HPDE6-E6E7 (cell line): ENCODE data around the gene HTR2C.
"Not testable (repeated sequence)": the region's sequence is repeated elsewhere in the genome, so short reads cannot be mapped to it uniquely, and the experiment has no call there.

Experiments used
- DNase-seq: peaks from one replicate; pipeline ENCODE4 v3.0.0; 2011; ENCODE audit warnings: missing footprints; ENCODE audit errors: extremely low spot score

The HTR2C gene

DNA sequence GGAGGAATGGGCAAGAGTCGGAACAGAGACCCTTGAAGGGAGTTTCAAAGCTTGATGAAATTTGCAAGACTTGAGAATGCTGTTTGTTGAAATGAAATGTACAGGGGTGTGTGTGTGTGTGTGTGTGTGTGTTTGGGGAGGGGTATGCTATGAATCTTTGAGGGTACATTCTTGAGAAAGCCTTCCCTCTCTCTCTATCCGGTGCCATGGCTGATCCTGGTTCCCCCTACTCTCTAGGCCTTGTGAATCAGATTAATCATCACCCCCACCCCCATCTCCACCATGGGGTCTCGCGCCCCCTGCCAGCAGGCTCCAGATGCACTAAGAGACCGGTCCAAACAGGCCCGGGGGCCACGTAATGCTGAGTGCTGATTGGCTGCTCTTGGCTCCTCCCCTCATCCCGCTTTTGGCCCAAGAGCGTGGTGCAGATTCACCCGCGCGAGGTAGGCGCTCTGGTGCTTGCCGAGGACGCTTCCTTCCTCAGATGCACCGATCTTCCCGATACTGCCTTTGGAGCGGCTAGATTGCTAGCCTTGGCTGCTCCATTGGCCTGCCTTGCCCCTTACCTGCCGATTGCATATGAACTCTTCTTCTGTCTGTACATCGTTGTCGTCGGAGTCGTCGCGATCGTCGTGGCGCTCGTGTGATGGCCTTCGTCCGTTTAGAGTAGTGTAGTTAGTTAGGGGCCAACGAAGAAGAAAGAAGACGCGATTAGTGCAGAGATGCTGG is at the start of gene HTR2C:
Gene HTR2C, plus strand, starts transcription at position 441 of the 729 bp plus-strand sequence. CDS start 142,851 bp downstream, outside the sequence.
- no peak for DNase-seq

DNA sequence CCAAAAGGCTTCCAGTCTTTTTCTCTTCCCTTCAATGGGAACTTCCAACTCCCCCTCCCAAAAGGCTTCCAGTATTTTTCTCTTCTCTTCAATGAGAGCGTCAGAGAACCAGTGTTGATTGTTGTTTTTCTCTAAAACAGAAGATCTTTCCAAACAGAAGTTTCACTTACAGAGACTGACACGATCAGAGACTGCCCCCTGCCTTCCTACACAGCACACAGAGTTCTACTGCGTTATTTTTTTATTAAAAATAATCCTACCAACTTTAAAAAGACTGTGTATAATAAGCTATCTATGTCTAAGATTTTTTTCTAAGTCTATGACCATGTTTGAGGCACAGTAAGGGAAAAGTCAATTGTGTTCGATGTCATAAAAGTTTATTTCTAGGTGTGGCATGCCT is 3.5 kb upstream of the HTR2C start:
- DNase-seq, result no peak

DNA sequence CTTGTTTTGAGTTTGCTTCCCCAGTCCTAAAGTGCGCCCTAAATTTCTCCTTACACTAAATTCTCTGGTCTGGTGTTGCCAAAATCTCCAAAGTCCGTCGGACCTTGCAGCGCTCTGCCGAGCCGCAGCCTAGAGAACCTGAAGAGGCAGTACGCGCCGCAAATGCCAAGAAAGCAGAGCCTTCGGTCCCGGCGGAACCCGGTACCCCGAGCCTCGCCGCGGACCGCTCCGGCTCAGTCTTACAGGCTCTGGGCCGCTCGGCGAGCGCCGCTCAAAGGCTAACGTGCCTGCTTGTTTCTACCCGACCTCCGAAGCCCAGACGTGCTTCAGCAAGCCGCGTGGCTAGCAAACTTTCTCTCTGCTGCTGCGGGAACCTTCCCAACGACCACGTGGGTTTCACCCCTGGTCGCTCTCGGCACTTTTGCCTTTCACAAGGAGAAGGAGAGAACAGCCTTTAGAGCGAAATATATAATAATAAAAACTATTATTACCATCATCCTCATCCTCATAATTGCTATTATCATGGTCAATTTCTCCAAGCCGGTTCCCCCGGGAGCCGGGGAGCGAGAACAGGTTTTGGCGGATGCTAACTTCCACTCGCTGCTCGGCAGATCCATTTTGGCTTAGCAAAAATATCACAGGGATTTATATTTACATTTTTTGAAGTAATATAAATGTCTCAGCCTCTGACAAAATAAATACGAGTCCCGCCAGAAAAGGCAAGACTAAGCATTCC is 2.2 kb upstream of the HTR2C start:
- DNase-seq, result no peak

DNA sequence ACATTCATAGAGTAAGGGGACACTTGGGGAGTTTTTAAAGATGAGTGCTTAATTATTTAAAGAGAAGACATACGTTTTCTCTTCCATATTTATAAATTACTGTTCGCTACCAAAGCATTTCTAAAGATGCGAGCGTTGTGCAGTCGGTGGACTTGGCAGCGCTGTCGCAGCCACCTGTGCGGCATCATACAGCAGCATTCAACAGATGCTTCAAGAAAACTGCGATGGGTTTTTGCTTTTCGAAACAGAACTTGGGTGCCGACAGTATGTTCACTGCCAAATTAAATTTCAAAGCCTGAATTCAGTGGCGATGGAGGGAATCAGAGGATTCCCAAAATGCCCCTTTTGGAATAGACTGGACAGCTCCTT is 1.6 kb upstream of the HTR2C start:
- DNase-seq, result no peak

DNA sequence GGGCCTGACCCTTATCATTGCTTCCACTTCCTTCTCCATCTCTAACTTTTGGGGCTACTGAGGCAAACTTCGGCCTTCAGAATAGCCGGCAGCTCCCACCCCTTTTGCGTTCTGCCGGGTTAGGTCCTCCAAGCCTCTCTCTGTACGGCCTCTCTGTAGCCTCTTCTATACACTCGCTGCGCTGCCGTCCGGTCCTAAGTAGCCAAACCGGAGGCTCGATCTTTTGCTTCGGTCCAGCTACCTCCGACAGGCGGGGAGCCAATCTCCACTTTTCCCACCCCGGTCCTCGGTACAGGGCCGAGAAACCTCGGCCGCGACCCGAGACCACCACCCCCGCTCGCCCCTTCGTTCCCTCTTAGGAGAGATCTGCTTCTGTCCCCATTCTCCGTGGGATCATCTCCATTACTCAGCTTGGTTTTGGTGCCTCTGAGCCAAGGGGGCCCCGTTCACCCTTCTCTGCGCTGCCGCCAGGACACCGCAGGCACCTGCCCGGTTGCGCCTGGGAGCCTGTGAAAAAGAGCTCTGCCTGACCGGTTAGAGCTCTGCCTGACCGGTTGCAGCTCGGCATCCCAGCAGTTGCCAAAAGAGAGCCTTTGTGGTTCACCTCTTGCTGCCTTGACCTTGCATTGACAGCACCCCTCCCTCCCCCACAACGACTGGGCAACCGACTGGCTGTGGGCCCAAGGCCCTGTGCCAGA is 1.0 kb upstream of the HTR2C start:
- no peak for DNase-seq

DNA sequence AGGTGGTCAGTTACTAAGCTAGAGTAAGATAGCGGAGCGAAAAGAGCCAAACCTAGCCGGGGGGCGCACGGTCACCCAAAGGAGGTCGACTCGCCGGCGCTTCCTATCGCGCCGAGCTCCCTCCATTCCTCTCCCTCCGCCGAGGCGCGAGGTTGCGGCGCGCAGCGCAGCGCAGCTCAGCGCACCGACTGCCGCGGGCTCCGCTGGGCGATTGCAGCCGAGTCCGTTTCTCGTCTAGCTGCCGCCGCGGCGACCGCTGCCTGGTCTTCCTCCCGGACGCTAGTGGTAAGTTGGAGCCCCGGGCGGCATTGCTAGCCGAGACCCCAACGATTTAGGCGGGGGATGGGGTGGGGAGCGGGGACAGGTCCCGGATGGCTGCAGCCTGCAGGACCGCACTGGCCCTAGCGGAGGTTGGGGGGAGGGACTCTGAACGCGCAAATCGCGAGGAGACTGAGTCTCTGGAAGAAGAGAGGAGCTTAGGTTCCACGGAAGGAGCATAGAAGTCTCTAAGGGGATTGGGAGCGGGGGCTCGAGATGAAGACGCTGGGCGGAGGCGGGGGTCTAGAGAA is 573 bp downstream of the HTR2C start:
- DNase-seq, result no peak

DNA sequence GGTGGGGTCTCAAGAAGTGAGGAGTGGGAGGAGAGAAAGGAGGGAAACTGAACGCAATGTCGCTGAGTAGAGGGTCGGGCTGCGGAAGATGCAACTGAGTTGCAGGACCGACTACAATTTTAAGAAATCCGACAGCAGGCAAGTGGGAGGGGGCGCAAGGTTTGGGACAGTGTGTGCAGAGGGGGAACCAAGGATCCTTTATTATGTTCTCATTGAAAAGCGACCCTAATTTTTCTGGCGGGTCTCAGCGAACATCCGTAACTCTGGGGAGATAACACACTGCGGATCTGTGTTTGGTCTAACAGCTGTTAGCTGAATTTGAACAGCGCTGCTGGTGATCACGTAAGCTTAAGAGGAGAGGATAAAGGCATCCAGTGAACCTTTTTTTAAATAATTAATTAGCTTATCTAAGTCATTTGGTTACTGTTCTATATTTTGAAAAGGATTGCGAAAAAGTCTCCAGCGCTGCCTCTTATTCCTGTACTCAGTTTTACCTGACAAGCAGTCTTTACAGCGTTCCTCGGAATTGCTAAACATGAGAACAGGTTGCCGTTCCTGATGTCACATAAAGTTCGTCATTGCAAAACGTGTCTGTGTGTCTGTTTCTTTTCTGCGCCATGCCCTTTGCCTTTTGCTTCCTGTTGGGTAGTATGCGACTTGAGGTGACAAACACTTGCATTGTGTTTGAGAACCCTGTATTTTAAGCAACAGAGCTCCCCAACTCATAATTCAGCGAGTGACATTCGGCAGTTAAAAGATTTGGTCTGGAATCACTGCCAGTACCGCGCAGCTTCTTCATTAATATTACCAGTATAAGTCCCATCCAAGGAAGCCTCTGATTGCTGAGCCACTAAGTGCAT is 1.3 kb downstream of the HTR2C start:
- DNase-seq, result no peak

DNA sequence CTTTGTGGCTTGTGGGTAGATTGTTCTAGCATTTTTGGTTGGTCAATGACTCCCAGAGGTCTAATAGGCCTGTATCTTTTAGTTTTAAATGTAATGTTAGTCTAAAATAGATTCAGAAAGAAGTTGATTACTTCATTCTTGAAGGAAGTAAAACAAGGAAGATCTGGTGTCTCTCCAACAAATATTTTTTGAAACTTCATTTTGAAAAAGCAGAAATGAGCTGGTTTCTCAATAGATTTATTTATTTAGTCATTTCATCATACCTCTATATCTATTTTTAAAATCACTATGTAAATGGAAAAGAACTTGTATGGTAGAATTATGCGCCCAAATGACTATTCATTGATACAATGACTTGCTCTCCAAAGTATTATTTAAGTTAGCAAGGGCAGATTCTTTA is 7.2 kb downstream of the HTR2C start:
- DNase-seq, result no peak

DNA sequence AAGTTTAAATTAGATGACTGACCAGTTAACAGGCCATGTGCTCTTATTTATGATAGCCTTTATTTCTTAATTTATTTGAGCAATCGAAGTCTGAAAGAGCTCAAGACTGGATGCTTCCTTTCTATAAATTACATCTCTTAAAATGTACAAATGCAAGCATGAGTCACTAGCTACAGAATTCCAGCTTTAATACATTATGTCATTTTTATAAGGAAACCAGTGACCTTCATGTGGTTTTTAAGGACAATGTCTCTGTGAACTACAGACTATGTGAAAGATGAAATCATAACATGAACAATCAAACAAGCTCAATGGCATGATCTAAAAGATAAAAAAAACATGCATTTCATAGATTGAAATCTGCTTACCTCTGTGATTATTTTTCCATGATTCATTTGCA is 15.4 kb downstream of the HTR2C start:
- no peak for DNase-seq

DNA sequence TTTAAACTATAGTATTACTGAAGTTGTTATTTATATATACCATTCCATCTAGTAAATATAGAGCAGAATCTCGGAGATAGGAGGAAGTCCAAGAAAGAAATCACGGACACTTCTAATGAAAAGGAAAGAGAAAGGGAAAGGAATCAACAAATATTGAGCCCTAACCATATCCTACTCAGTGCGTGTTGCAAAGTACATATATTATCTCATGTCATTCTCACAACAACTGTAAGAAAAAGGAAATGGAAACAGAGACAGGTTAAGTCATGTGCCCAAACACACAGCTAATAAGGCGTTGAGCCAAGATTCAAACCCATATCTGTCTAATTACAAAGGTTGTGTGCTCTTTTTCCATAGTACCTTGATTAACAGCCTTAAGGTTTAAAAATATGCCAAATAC is 16.0 kb downstream of the HTR2C start:
- no peak for DNase-seq

DNA sequence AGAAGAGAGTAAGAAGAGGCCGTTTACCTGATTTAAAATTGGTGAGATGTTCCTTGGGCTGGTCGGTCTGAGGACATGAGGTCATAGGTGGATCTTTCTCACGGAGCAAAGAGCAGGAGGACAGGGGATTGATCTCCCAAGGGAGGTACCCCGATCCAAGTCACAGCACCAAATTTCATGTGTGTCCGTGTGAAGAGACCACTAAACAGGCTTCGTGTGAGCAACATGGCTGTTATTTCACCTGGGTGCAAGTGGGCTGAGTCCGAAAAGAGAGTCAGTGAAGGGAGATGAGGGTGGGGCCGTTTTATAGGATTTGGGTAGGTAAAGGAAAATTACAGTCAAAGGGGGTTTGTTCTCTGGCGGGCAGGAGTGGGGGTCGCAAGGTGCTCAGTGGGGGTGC is 22.7 kb downstream of the HTR2C start:
- not testable (repeated sequence) for DNase-seq

DNA sequence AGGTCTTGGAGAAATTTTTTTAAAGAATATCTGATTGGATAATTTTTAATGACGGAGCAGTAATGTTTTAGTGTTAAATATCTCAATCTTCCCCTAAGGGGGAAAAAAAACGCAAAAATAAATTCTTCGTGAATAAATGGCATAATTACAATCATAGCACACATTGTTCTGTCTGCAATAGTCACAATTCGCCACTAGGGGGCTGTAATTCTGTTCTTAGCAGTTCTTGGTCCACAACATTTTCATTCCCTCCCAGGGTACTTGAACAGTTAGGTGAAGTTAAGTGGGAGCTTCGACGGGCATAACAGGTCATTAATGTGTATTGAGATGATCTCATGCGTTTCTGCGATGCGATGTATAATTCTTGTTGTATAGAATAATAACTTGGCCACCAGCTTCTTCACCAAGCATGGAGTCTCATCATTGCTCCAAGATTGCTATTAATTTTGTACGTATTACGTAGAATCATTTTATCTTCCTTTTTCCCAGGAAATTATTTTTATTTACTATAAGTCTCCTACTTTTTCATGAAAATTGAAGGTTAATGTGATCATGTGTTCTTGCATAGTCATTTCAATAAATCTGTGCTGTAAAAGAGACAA is 27.2 kb downstream of the HTR2C start:
- no peak for DNase-seq

DNA sequence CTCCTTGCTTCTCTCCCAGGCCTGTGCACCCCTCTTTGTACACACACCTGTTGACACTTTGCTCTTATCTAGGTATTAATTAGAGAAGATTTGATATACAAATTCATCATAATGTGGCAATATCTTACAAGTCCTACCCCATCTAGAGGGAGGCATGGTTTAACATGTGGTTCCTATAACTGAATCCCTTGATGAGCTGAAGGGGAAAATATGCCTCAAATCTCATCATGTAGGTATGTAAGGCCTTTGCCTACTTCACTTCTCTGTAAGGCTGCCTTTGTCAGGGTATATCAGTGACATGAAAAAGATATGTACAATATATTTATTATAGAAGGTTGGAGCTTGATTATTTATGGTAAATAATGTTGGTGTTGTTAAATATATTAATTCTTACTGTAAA is 31.9 kb downstream of the HTR2C start:
- no peak for DNase-seq

DNA sequence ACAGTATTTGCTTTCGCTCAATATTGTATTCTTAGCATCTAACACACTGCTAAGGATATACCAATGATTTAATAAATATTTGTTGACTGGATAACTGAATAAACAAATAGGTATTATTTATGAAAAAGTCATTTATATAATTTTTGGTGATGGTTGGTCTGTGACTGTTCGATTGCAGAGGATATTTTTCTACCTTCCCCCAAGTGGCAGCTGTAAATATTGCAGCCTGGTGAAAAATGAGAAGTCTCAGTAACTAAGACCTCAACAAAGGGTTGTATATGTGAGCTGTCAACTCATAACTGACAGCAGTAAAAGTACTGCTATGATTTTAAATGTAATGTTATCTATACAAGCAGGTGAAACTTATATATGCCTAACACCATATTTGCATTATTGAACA is 36.0 kb downstream of the HTR2C start:
- DNase-seq, result no peak

DNA sequence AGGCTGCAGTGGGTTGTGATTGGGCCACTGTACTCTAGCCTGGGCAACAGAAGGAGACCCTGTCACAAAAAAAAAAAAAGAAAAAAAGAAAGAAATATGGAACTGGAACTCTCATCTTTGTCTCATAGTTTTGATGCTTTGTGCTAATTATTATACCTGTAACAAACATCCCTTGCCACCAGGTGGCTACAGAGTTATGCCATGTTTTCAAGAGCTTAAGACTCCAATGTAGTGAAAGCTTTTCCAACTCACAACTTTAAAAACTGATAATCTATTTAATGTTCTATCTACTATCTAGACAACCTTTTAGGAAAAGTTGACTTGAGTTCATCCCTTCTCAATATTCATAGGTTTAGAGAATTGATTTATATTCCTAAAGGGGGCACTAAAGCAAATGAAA is 42.4 kb downstream of the HTR2C start:
- no peak for DNase-seq

DNA sequence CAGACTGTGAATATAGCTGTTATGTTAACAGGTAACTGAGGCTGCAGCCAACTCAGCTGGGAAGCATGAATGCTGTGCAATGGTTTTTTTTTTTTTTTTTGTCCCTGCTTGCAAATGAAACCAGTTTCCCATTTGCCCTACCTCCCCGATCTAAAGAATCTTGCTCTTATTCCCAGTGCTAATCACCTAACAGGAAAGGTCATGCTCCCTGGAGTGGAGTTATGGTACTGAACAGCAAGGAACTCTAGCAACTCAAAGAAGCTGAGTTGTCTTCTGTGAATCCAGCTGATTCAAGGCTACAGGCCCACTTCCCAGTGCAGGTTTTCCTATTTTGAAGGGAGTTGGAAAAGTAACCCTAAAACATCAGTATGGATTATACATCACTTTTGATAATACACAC is 52.1 kb downstream of the HTR2C start:
- no peak for DNase-seq

DNA sequence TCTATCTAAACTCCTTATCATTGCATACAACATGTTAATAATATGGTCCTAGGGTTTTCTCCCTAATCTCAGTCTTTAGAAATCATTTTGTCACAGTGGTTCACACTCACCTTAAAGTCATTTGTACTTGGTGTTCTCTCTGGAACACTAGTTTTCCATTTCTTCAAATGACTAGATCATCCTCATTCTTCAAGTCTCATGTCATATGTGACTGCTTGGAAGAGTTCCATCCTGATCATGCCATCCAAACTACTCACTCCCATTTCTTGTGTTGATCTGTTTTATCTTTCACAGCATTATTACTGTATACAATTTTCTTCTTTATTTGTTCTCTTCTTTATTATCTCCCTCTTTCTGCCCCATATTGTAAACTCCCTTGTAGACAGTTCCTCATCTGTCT is 66.5 kb downstream of the HTR2C start:
- no peak for DNase-seq

DNA sequence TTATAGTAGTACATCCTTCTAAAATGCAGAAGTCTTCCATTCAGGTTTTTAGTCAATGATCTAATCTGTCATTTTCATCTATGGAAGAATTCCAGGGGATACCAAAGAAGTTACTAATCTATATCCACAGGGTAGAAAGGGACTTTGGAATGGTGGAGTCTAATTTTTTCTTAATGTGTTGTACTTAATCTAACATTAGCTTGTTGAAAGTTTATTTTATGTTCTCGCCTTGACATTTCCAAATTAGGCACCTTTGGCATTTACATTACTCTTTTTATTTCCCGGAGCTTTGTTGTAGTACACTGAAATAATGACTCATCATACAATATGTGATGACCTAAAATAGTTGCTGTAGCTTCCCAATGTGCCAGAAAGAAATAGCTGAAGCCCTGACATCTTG is 91.5 kb downstream of the HTR2C start:
- no peak for DNase-seq

DNA sequence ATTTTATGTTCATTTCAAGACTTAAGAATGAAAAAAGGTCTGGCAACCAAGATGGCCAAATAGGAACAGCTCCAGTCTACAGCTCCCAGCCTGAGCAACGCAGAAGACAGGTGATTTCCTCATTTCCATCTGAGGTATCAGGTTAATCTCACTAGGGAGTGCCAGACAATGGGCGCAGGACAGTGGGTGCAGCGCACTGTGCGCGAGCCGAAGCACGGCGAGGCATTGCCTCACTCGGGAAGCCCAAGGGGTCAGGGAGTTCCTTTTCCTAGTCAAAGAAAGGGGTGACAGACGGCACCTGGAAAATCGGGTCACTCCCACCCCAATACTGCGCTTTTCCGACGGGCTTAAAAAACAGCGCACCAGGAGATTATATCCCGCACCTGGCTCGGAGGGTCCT is 116.6 kb downstream of the HTR2C start:
- DNase-seq, result not testable (repeated sequence)

DNA sequence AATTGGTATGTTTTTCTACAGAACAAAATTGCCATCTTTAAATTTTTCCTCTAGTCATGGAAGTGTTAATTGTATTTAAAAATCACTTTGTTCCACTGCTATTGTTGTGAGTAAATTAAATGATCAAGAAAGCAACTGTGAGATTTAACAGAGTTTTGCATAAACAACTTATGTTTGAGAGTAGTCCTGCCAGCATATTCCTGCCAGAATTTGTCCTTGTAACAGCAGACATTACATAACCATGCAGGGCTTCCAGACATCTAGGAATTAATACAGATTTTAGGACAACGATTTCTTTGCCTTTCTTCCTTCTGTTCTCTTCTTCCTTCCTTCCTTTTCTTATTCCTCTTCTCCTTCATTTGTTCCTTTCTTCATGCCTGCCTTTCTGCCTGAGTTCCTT is 125.5 kb downstream of the HTR2C start:
- DNase-seq, result no peak

DNA sequence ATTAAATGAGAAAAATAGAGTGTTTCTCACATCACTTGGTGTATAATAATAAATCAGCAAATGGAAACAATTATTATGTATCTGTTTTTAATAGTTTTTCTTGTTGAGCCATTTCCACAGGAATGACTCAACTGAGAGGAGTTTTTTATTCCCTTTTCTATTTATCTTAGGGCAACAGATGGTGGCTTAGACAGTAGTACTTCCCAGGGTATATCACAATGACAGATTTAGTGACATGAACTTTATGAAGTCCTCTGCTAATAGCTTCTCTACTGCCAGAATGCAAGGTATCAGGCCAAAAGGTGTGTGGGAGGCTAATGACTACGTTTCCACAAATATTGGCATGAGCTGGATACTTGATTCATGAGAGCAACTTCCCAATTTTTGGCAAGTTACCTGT is 126.7 kb downstream of the HTR2C start:
- no peak for DNase-seq
